MCF 10A (cell line): ENCODE data around the gene PSMD9. TPM values are rescaled to one million over a fixed set of nuclear protein-coding genes. Genes with fewer than 3 reads are reported as not detected.
A peak's percentile ranks its signal among the peaks of the same experiment; 100 is the strongest.
"Not testable (repeated sequence)": the region's sequence is repeated elsewhere in the genome, so short reads cannot be mapped to it uniquely, and the experiment has no call there.

Experiments used
- BruUV-seq: library from RNA; stranded (reverse); fragments of 400-500 nt; replicated peaks from 2 replicates; lab custom pipeline; 2021; lab: Mats Ljungman, UMichigan
- CTCF ChIA-PET: fragments of 300-600 bp; sonication (Branson Sonifier 250); formaldehyde crosslinking; extraction: SDS; loops from one replicate; lab custom pipeline; 2021; ENCODE audit warnings: antibody characterized with exemption, inconsistent platforms; lab: Yijun Ruan, JAX
- POLR2A ChIA-PET: fragments of 300-600, 350-650 bp; sonication (Branson Sonifier 250); formaldehyde crosslinking; extraction: SDS; loops from one replicate; lab custom pipeline; 2020; ENCODE audit warnings: antibody characterized with exemption, inconsistent platforms; lab: Yijun Ruan, JAX
- DNase-seq: peaks from one replicate; pipeline ENCODE4 v3.0.0-alpha.2; 2018; ENCODE audit not compliant: unreplicated experiment
- H3K27ac Mint-ChIP-seq: one replicate; pipeline ENCODE4 v1.8.0; 2022; ENCODE audit warnings: mild to moderate bottlenecking, low read depth, mixed read lengths; ENCODE audit not compliant: unreplicated experiment
- H3K27me3 Mint-ChIP-seq: one replicate; pipeline ENCODE4 v1.8.0; 2022; ENCODE audit warnings: mixed read lengths; ENCODE audit not compliant: insufficient read depth, unreplicated experiment
- H3K36me3 Mint-ChIP-seq: one replicate; pipeline ENCODE4 v1.8.0; 2022; ENCODE audit warnings: mild to moderate bottlenecking, moderate library complexity, mixed read lengths; ENCODE audit not compliant: insufficient read depth, unreplicated experiment
- H3K4me1 Mint-ChIP-seq: one replicate; pipeline ENCODE4 v1.8.0; 2022; ENCODE audit warnings: mixed read lengths; ENCODE audit not compliant: insufficient read depth, unreplicated experiment
- H3K4me3 Mint-ChIP-seq: one replicate; pipeline ENCODE4 v1.8.0; 2022; ENCODE audit warnings: mild to moderate bottlenecking, moderate library complexity, mixed read lengths; ENCODE audit not compliant: unreplicated experiment
- H3K9me3 Mint-ChIP-seq: one replicate; pipeline ENCODE4 v1.8.0; 2022; ENCODE audit warnings: mixed read lengths; ENCODE audit not compliant: unreplicated experiment
- intact Hi-C: fragments of 100-400 bp; cut with micrococcal nuclease; formaldehyde crosslinking; loops from 2 replicates; pipeline ENCODE4 v1.14.1; 2022
- total RNA-seq: library from RNA; stranded (reverse); gene quantifications from 2 replicates; pipeline ENCODE4 v1.2.3, GENCODE V29; 2022
- TF ChIP-seq, protein P1 (sequence below): fragments of 200-600 bp; IDR thresholded peaks from one replicate; pipeline ENCODE4 v1.8.0; 2022; ENCODE audit warnings: antibody characterized with exemption, mild to moderate bottlenecking; ENCODE audit not compliant: unreplicated experiment

The PSMD9 gene
- total RNA-seq, 1 experiment from 2014 or later = 96.3 TPM

- Mint-ChIP-seq H3K27ac (no peak within 1 kb of the TSS), H3K36me3 (no peaks in the 10 kb centered on the region), H3K27me3 (no peaks in the 10 kb centered on the region), H3K9me3 (no peaks in the 10 kb centered on the region), H3K4me1 (peaks cover 15% of the 10 kb centered on the region), H3K4me3 (no peak within 1 kb of the TSS)
- POLR2A ChIA-PET = interaction anchor here (0.6 kb wide), 1 partner anchor 154 kb away, joined by 3 read pairs; no protein-coding TSS in a partner anchor
- DNase-seq = peak; percentile 78
- CTCF ChIA-PET = interaction anchor here (1.4 kb wide), 2 partner anchors 23 to 65 kb away, joined by 3 to 5 read pairs; partner anchors contain the start of gene RHOF
- intact Hi-C loops = no loop called here
- no TSS peak for BruUV-seq
- TF ChIP-seq, protein P1, sequence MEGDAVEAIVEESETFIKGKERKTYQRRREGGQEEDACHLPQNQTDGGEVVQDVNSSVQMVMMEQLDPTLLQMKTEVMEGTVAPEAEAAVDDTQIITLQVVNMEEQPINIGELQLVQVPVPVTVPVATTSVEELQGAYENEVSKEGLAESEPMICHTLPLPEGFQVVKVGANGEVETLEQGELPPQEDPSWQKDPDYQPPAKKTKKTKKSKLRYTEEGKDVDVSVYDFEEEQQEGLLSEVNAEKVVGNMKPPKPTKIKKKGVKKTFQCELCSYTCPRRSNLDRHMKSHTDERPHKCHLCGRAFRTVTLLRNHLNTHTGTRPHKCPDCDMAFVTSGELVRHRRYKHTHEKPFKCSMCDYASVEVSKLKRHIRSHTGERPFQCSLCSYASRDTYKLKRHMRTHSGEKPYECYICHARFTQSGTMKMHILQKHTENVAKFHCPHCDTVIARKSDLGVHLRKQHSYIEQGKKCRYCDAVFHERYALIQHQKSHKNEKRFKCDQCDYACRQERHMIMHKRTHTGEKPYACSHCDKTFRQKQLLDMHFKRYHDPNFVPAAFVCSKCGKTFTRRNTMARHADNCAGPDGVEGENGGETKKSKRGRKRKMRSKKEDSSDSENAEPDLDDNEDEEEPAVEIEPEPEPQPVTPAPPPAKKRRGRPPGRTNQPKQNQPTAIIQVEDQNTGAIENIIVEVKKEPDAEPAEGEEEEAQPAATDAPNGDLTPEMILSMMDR = no peak
These were observed 29.7 kb upstream of the PSMD9 start, which contains the start of gene HPD for GRCh38 chr12:121858662-121859572. HPD (minus strand) TSS chr12:121858859; CDS start chr12:121858823, 36 bp downstream.

- ChIA-PET POLR2A (interaction anchor here (0.6 kb wide), 1 partner anchor 224 kb away, joined by 3 read pairs; no protein-coding TSS in a partner anchor), CTCF (interaction anchor here (1.4 kb wide), 2 partner anchors 24 to 66 kb away, joined by 3 to 5 read pairs; partner anchors contain the start of gene RHOF)
- TF ChIP-seq, protein P1 = no peak
- intact Hi-C loops = no loop called here
- BruUV-seq = no TSS peak
- Mint-ChIP-seq H3K9me3 (no peaks in the 10 kb centered on the region), H3K4me3 (no peak overlapping the region), H3K36me3 (no peaks in the 10 kb centered on the region), H3K27ac (no peak overlapping the region), H3K27me3 (no peaks in the 10 kb centered on the region), H3K4me1 (peaks cover 15% of the 10 kb centered on the region)
- no peak for DNase-seq
These were observed 28.3 kb upstream of the PSMD9 start for GRCh38 chr12:121860257-121860656.

DNA sequence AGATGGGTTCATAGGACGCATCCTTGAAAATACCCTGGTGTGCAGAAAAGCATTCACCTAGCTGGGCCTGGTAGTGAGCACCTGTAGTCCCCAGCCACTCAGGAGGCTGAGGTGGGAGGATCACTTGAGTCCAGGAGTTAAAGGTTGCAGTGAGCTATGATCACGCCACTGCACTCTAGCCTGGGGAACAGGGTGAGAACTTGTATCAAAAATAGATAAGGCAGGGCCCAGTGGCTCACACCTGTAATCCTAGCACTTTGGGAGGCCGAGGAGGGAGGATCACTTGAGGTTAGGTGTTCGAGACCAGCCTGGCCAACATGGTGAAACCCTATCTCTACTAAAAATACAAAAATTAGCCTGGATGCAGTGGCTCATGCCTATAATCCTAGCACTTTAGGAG lies 27.9 kb upstream of the PSMD9 start:
- BruUV-seq, POLR2A ChIA-PET: not testable (repeated sequence)
- CTCF ChIA-PET = interaction anchor here (0.6 kb wide), 1 partner anchor 180 kb away, joined by 4 read pairs; no protein-coding TSS in a partner anchor

GRCh38 chr12:121861636-121862254 lies 26.8 kb upstream of the PSMD9 start:
- intact Hi-C loops = no loop called here
- BruUV-seq = no TSS peak
- CTCF ChIA-PET = interaction anchor here (0.6 kb wide), 1 partner anchor 66 kb away, joined by 3 read pairs; no protein-coding TSS in a partner anchor

More for the DNA sequence above, 27.9 kb upstream of the PSMD9 start:
- H3K27me3 Mint-ChIP-seq, H3K36me3 Mint-ChIP-seq, H3K27ac Mint-ChIP-seq, H3K4me3 Mint-ChIP-seq, intact Hi-C loops, H3K9me3 Mint-ChIP-seq, DNase-seq: not testable (repeated sequence)
- H3K4me1 Mint-ChIP-seq = peaks cover 15% of the 10 kb centered on the region

More at GRCh38 chr12:121861636-121862254, 26.8 kb upstream of the PSMD9 start:
- no peak for DNase-seq
- Mint-ChIP-seq H3K27me3 (no peaks in the 10 kb centered on the region), H3K27ac (no peak overlapping the region), H3K36me3 (no peaks in the 10 kb centered on the region), H3K4me3 (no peak overlapping the region), H3K9me3 (no peaks in the 10 kb centered on the region), H3K4me1 (peaks cover 15% of the 10 kb centered on the region)
- POLR2A ChIA-PET = interaction anchor here (0.7 kb wide), 1 partner anchor 167 kb away, joined by 4 read pairs; no protein-coding TSS in a partner anchor
- TF ChIP-seq, protein P1 = no peak
